Activated T-cell treated with anti-CD3 and anti-CD28 coated beads for 24 hours (primary cell): ENCODE data around the gene TXNL4A.

Source experiments
- DNase-seq: peaks from one replicate; pipeline ENCODE4 v3.0.0-alpha.2; 2020; ENCODE audit warnings: low read depth

Gene TXNL4A

DNA sequence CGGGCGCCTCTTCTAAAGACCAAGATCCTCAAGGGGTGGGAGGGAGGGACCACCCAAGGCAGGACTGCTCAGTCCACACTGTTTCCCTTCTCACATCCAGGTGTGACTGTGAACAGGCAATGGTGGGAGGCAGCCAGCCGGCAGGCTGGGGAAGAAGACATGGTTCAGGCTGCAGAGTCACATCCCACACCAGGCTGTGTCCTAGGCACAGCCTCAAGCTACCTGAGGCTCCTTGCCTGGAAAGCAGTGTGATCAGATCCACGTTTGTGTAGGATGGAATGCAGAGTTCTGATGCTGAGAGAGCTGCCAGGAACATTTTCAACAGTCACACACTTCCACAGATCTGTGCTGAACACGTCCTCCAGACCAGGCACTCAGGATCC is 53.3 kb downstream of the TXNL4A start:
- DNase-seq = no peak

DNA sequence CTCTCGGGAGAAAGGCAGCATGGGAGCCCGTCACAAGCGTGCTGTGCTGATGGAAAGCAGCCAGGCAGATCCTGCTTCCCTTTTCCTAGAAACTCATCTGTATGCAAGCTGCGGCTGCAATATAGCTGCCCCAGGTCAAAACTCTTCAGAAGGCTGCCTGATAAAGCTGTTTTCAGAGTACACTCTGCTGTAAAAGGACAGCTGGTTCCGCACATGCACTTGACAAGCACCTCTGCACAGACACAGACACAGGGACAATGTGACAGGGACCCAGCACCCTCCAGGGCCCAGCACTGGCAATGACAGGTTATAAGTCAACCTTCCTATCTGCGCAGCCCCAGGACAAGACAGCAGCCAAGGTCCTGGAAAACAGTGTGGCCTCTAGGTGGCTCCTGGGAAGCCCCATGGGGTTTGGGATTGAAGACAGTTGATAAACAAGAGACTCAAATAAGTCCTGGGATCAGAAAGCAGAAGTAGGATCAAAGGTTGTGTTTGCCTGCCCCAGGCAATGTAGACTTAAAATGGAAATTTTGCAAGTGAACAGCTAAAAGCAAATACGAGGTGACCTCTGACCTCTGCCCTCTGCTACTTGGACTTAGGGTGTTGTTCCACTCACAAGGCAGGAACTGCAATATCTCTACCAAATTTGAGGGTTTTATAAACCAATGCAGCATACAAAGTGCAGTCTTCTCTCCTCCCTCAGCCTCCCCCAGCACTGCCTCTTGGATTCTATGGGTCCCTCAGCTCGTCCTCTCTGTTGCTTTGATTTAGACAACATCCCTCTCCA is 53.9 kb downstream of the TXNL4A start:
- no peak for DNase-seq

DNA sequence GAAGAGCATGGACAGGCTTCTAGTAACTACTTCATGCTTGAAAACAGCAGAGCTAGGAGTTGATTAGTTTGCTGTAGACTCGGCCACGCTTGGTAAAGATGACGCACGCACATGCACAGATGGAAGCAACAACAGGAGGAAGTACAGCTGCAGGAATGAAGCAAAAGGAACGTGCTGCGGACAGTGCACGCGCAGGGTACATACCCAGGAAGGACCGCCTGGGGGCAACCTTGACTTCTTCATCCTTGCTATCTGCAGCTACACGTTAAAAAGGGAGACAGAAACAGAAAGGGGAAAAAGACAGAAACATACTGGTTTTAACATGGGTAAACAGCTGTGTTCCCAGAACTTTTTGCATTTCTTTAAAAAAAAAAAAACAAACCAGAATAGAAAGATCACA is 54.6 kb downstream of the TXNL4A start:
- DNase-seq = no peak

DNA sequence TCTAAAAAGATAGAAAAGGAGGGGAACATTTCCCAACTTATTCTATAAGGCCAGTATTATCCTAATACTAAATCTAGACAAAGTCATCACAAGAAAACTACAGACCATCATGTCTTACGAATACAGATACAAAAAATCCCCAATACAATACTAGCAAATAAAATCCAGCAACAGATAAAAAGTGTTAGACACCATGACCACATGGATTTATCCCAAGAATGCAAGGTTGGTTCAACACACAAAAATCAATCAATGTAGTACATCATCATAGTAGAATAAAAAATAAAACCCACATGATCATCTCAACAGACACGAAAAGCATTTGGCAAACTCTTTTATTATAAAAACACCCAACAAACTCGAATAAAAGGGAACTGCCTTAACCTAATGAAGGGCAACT is 55.5 kb downstream of the TXNL4A start:
- DNase-seq = no peak

DNA sequence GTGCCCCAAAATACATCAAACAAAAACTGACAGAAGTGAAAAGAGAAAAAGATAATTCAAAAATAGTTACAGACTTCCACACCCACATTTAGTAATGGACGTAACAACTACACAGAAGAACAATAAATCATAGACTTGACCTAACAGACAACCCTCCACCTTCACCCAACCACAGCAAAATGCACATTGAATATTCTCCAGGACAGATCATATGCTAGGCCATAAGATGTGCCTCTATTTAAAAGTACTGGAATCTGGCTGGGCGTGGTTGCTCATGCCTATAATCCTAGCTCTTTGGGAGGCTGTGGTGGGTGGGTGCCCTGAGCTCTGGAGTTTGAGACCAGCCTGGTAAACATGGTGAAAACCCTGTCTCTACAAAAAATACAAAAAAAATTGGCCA is 56.9 kb downstream of the TXNL4A start:
- no peak for DNase-seq

DNA sequence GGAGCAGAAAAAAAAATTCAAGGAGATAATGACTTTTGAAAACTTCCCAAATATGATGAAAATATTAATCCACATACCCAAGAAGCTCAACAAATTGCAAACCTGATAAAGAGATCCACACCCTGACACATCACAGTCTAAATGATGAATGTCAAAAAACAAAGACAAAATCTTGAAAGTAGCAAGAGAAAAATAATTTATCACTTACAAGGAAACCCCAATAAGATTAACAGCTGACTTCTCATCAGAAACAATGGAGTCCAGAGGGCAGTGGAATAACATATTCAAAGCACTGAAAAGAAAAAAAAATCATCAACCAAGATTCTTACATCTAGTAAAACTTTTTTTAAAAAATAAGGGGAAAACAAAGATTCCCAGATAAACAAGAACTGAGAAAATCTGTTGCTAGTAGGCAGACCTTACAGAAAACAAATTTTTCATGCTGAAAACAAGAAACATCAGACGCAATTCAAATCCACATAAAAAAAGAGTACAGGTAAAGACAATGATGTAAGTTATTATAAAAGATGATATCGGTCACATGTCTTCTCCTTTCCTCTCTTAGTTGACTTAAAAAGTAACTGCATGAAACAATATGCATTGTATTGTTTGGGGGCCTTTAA is 58.2 kb downstream of the TXNL4A start:
- no peak for DNase-seq

DNA sequence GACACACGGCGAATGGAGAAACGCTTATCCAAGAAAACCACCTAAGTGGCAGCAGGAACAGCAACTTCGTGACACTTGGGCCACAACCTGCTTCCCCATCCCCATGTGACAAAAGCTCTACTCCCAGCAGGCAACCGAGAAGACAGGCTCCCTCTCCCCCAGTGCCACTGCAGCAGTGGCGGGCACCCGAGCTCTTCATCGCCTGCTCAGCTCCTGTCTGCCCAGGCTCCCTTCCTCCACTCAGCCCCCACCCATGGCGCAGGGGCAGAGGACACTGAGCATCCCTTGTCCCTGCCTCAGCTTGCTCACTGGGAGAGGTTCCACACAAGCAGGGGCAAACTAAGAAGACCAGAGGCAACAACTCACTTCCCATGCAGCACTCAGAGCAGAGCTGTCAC is 59.8 kb downstream of the TXNL4A start:
- DNase-seq = no peak

DNA sequence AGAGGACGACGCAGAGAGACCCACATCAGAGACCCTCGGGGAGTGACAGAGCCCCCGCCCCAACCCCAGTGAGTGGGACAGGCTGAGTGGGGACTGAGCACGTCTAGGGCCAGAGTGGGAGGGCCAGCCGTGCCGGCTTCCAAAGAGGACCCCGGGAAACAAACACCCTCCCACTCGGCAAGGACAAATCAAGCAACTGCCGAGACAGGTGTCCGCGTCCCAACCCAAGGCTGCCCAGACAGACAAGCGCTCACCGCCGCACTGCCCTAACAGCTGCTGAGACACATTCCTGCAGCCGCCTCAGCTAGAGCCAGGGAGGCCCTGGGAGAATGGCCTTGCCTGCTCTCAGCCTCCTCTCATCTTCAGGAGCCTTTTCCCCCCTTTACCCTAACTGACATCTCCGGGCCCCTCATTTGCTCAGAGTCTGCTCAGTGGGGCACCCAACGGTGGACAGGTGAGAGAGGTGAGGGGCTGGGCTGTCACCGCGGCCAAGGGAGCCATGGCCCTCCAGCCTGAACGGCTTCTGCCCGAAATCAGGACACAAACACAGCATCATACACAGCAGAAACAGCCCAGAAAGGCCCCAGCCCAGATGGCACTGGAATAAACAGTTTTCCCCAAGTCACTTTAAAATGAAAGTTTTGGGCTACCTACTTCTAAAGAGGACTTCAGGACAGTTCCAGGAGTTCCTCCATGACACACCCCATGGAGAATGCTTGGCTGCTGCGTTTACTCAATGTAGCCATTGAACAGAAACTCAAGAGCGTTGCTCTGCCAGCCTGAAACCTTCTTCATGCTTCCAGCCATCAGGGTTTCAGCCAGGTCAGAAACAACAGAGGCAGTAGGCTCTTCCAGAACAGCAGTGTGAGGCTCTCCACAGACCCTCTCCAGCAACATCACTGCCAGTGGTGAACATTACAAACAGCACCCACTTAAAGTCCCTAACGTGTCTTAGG is 60.5 kb downstream of the TXNL4A start:
- no peak for DNase-seq

DNA sequence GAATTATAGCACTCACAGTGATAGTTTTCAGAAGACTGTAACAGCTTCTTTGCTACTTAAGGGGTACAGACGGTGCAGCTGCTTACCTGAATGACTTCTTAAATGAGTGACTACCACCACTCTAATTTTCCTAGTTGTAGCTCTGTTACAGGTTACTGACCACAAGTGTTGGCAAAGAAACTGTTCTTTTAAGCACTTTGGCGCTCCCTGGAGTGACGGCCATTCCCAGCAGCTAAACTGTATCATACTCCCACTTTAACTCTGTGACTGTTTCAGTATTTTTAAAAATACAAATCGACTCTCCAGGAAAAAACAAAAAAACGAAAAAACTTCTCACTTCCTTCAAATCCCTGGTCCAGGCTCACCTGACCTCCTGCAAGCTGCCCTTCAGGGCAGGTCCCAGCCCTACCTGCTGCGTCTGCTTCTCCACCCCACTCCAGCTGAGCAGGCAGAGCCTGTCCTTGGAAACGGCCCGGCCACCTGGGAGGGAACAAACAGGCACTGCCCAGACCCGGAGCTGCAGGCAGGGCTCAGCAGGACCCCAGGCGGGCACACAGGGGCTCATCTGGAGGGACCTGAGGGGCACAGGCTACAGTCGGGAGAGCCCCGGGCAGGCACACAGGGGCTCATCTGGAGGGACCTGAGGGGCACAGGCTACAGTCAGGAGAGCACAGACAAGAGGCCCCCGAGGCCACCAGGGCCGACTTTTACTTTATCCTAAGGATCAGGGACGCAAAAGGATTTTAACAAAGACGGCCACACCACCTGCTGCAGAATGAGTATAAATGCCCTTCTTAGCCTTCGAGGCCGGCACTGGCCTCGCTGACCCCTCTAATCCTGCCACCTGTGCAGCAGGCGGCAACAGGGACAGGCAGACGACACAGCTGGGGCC is 61.4 kb downstream of the TXNL4A start:
- DNase-seq = no peak

DNA sequence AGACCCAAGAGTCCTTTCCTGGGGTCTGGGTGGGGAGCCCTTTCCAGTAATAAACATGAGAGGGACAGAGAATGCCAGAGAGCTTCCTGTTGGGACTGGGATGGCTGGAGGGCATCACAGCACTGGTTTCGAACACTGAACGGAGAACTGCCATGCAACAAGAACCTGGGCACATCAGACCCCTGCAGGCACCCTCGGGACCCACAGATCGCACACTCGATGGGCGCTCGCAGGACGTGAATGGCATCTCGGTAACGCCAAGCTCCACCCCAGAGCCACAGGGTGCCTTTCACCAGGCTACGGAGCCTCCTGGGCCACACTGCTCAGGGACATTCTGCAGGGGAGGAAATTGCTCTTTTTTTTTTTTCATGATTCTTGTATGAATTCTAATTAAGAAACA is 62.1 kb downstream of the TXNL4A start:
- no peak for DNase-seq

DNA sequence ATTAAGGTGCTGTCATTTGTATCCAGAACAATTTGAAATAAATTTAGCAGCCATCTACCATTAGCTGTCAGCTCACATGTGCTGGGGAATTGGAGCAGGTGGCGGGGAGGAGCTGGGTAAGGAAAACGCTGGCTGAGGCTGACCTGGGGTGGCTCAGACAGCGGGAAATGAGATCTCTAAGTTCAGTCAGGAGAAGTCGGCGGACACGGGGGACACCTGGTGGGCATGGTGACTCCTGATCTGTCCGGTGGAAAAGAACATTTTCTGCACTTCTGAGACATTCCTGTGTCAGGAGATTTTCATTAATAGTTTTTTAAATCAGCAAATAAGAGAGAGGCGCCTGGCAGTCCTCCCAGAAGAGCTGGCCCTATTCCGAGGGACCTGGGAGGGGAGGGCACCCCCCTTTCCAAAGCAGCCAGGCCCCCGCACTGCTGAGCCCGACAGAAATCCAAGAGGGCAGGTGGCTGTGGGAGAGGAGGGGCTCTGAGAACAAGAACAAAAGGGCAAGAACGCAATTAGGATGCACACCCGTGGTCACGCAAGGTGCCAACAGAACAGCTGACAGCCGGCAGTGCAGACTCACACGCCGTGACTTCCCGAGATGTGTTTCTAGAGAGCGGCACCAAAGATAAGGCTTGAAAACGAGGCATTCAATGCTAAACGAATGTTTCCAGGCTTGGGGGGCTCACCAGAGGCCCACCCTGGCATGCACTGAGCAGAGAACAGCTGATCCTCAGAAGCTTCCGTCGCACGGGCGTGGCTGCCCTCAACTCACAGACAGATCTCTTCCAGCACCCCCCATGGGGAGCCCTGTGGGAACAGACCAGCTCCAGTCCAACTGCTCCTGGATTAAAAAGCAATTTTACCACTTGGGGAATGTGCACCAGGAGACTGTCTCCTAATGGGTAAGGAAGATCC is 63.3 kb downstream of the TXNL4A start:
- no peak for DNase-seq

DNA sequence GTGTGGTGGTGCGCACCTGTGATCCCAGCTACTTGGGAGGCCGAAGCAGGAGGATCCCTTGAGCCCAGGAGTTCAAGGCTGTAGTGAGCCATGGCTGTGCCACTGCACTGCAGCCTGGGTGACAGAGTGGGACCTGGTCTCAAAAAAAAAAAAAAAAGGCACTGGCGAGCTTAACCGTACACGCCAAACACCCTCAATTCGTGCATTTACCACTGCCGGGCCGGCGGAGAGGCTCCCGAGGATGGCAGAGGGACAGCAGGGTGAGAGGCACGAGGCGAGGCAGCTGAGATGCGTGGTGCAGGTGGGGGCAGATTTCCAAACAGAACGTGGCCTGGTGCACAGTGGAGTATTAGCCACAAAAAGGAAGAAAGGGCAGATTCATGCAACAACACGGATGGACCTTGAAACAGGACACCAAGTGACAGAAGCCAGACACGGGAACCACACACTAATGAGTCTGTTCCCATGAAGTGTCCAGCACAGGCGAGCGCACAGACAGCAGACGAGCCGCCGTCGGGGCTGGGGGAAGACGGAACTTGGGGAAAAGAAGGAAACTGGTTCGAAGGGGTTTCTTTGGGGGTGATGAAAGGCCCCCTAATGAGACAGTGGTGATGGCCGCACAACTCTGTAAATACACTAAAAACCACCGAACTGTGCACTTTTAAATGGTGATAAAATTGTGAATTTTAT is 64.3 kb downstream of the TXNL4A start:
- DNase-seq = no peak

DNA sequence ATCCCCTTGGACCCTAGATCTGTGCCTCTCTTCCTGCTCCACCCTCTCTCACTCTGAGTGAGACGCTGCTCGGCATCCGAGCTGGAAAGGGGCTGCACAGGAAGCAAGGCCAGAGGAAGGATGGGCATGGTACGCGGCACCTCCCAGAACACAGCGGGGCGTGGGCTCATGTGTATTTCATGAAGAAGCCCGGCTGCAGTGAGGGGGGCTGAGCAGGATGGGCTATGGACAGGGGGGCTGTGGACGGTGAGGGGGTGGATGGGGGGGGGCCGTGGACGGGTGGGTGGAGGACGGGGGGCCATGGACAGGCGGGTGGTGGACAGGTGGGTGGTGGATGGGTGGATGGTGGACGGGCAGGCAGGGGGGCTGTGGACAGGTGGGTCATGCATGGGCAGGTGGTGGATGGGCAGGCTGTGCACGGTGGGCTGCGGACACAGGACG is 65.4 kb downstream of the TXNL4A start:
- DNase-seq = no peak

DNA sequence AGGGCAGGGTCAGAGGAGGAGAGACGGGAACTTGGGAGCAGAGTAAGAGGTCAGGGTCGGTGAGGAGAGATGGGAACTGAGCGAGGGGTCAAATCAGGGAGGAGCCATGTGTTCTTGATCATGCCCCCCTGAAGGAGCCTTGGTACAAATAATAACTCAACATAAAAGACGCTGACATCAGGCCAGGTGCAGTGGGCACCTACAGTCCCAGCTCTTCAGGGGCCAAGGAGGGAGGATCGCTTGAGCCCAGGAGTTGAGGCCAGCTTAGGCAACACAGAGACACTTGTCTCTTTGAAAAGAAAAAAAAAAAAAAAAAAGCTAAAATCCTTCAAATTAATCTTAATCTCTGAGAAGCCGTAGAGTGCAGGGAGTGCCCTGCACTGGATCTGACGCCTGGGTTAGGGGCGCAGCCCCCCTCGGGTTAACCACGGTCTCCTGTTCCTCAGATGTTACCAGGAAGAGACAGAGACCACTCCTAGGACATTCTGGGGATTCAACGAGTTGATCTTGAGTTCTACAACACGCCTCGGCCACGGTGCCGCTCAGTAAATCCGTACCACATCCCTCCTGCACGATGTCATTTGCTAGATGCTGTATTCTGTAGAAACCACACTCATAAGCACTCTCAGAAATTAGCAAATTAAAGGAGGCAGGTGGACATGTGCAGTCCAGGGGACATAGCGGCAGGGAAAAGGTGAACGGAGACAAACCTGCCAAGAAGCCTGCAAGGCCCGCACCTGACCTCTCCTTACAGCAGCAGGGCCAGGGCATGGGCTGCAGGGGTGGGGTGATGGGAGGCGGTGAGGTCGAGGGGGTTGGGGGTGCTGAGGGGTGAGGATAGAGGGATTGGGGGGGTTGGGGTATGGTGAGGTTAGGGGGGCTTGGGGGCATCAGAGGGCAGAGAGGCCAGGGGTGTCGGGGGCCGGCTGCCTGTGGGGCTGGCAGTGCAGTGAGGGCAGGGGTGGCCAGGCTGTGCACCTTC is 66.1 kb downstream of the TXNL4A start:
- no peak for DNase-seq
